Frontal cortex (tissue), 4 donors: ENCODE results near the gene C1orf174. TPM values are rescaled to one million over a fixed set of nuclear protein-coding genes. Genes with fewer than 3 reads are reported as not detected.

ENCODE experiments used
- DNase-seq, 2 donors: peaks; one replicate each; pipeline ENCODE4 v3.0.0; 2012; ENCODE audit warnings: low spot score in 2 of 2
- FAIRE-seq: peaks from 2 replicates; lab custom pipeline; 2012; peaks lifted over from hg19 to GRCh38; lab: Jason Lieb, UNC
- total RNA-seq: library from RNA; depleted of rRNA; stranded (reverse); fragments of >200 nt; gene quantifications from one replicate; pipeline ENCODE4 v1.2.3, GENCODE V29; 2014
- donor health status: control.
- donor health status: control.
- donor health status: control.

C1orf174 gene
- total RNA-seq, 1 donor from 2014 or later: 23.6 TPM

- DNase-seq: no peak
- no peak for FAIRE-seq
Measured at GRCh38 chr1:3898994-3899753, 898 bp downstream of the C1orf174 start.

- DNase-seq (no peak), FAIRE-seq (no peak)
Measured at GRCh38 chr1:3898475-3898735, 1.7 kb downstream of the C1orf174 start.

- no peak for FAIRE-seq
- DNase-seq: no peak
Measured at GRCh38 chr1:3896396-3897000, 3.6 kb downstream of the C1orf174 start.

- DNase-seq: no peak
- no peak for FAIRE-seq
Measured at GRCh38 chr1:3895951-3896325, 4.1 kb downstream of the C1orf174 start.

GRCh38 chr1:3895279-3895950 is 4.7 kb downstream of the C1orf174 start:
- FAIRE-seq (no peak), DNase-seq (no peak)

GRCh38 chr1:3894626-3895278 is 5.3 kb downstream of the C1orf174 start:
- DNase-seq (no peak), FAIRE-seq (no peak)

- FAIRE-seq: no peak
- no peak for DNase-seq
Measured at GRCh38 chr1:3893190-3893589, 6.9 kb downstream of the C1orf174 start.

- no peak for FAIRE-seq
- no peak for DNase-seq
Measured at GRCh38 chr1:3892748-3893147, 7.3 kb downstream of the C1orf174 start.

- DNase-seq (no peak), FAIRE-seq (no peak)
Measured at GRCh38 chr1:3891329-3891865, 8.7 kb downstream of the C1orf174 start.

- FAIRE-seq: no peak
Measured at GRCh38 chr1:3890389-3891328, 9.4 kb downstream of the C1orf174 start.

GRCh38 chr1:3889936-3890335 is 10.1 kb downstream of the C1orf174 start:
- DNase-seq (no peak), FAIRE-seq (no peak)

More at GRCh38 chr1:3890389-3891328, 9.4 kb downstream of the C1orf174 start:
- no peak for DNase-seq

- no peak for FAIRE-seq
- no peak for DNase-seq
Measured at GRCh38 chr1:3888301-3888700, 11.8 kb downstream of the C1orf174 start.

- FAIRE-seq (no peak), DNase-seq (no peak)
Measured at GRCh38 chr1:3886691-3887090, 13.4 kb downstream of the C1orf174 start.

GRCh38 chr1:3886106-3886670 is 13.9 kb downstream of the C1orf174 start:
- DNase-seq (no peak), FAIRE-seq (no peak)

- no peak for DNase-seq
Measured at GRCh38 chr1:3885611-3886010, 14.5 kb downstream of the C1orf174 start.

GRCh38 chr1:3884966-3885365 is 15.1 kb downstream of the C1orf174 start:
- DNase-seq: no peak
- no peak for FAIRE-seq

More at GRCh38 chr1:3885611-3886010, 14.5 kb downstream of the C1orf174 start:
- no peak for FAIRE-seq

- no peak for DNase-seq
Measured at GRCh38 chr1:3883194-3883925, 16.7 kb downstream of the C1orf174 start.

GRCh38 chr1:3881193-3881480 is 18.9 kb downstream of the C1orf174 start:
- FAIRE-seq: no peak
- DNase-seq: no peak

More at GRCh38 chr1:3883194-3883925, 16.7 kb downstream of the C1orf174 start:
- no peak for FAIRE-seq
